NCI-H748 (cell line): ENCODE measurements around the gene AIM2.
"Not testable (repeated sequence)": the region's sequence is repeated elsewhere in the genome, so short reads cannot be mapped to it uniquely, and the experiment has no call there.

ENCODE experiments used
- DNase-seq: peaks from one replicate; lab custom pipeline; 2025; ENCODE audit not compliant: unreplicated experiment; lab: John Stamatoyannopoulos, UW

Gene AIM2, protein sequence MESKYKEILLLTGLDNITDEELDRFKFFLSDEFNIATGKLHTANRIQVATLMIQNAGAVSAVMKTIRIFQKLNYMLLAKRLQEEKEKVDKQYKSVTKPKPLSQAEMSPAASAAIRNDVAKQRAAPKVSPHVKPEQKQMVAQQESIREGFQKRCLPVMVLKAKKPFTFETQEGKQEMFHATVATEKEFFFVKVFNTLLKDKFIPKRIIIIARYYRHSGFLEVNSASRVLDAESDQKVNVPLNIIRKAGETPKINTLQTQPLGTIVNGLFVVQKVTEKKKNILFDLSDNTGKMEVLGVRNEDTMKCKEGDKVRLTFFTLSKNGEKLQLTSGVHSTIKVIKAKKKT

DNA sequence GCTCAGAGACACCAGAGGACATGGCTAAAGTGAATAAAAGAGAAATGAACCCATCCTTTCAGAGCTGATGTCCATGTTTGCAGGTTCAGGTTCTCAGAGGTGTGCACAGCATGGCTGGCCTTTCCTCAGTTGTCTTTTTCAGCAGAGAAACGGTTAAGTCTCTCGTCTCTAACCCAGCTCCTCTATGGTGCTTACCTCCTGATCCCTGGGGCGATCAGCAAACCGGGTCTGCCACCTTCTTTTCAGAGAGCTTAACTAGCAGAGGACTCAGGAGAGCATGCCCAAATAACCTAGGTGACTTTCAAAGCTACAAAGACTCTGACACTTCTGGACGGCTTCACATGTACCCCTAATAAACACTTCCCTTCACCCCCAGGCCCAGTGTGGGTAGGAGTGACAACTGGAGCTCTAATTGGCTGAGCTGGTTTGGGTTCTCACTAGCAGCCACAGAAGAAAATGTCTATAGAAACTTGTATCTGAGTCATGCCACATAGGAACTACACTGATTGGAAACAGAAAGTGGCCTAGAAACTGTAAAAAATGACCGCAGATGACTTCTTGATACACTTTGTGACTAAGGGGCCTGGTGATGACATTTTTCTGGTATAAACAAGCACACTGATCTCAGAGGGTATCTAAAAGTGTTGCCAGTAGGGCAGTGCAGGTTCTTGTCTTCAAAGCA is at the start of gene AIM2:
TSS of gene AIM2 (minus strand) at position 329 of the 682 bp plus-strand sequence. CDS start 3,267 bp downstream, outside the sequence.
- DNase-seq = no peak

DNA sequence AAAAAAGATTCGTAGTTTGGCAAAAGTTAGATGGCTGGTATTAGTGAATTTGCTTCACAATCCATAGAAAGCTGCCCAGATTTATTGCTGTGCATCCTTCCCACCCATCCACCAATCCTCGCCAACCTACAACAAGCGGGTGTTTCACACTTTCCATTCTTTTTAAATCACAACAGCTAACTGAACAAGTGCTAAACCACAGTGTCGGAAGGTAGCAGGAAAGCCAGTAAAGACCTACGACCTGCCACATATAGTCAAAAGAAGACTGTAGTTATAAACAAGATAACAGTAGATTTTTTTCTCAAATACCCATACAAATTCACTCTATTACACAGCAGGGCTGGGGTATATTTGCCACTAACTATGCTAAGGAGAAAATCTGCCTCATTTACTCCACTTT is 47.0 kb upstream of the AIM2 start:
- no peak for DNase-seq

DNA sequence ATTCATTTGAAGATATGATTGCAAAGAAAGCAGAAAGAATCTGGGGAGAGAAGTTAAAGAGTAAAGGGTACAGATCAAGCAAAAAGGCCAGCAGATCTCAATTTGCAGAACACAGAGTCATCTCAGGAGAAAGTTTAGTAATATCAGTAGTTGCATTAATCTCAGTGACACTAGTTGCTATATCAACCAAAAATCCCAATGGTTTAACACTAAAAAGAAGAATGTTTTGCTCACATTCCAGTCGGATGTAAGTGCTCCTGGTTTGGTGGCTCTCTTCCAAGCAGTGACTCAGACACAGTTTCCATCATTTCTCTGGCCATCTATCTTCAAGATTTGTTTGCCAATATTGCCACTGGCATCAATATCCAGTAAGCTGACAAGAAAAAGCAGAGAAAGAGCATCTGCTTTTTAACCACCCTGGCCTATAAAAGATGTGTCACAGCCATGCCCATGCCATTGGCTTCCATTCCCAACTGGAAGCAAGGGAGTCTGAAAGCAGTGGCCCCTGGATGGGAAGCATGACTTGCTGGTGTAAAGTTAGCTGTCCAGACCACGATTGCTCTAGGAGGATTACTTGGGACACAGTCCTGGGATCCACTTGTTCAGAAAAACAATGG is 45.5 kb upstream of the AIM2 start:
- DNase-seq = no peak

DNA sequence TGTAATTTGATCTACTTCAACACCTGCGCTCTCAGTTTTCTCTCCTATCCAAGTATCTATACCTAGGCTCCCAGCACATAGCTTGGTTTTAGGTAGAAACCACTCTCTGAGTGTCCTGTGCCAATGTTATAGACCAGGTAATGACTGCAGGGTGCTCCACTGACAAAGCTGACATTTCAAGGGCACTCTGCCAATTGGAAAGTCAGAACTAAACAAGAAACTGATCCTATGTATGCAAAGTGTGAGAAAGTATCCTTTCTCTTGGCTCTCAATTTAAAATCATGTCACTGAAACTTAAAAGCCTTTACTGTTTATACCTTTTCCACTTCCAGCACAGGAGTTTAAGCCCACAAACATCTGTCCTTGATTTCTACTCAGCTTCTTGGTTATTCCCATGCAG is 45.0 kb upstream of the AIM2 start:
- DNase-seq = no peak

DNA sequence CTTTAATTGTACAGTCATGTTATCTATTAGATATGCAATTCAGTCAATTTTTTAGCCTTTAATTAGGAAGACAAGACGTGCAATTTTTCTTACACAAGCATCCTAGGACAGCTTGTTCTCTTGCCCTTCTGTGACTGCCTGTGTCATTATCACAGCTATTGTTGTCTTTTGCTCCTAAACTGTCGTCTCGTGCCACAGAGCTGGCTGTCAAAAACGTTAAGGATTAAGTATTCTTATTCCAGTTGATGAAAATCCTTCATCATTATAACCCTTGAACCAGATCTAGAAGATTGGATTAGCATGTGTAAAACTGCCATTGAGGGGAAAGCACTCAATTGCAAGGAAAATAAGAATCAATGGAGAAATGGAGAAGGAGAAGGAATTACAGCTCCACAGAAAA is 43.8 kb upstream of the AIM2 start:
- no peak for DNase-seq

DNA sequence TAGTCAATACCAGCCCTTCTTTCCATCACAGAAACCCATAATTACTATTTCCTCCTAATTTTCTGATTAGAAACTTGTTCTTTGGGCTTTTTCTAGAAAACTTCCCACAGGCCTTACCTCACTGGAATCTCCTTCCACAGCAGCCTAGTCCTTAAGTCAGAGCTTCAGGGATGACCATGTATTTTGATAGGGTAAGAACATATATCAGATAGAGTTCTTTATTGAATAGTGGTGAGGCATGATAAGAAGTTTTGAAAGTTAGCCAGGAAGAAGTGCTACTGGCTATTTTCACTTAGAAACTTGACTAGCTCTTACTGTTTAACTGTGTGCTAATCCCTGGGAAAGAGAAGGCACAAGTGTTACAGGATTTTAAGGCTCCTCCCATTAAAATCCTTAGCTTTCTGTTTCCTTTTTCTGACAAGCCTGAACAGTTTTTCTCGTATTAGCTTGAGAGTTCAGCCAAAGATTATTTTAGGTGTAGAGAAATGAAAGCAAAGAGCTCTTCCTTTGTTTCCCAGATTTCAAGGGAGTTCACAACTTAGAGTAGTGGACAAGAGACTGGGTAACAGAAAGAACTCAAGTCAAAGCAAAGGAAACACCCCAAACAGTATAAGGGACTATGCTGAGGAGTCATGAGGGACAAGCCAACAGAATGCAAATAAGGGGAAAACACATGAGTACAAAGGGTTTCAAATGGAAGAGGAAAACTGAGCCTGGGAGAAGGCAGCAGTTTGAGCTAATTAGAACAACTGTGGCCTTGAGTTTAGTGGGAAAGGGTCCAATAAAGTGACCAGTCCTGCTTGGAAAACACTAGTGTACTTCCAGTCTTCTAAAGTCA is 37.2 kb upstream of the AIM2 start:
- no peak for DNase-seq

DNA sequence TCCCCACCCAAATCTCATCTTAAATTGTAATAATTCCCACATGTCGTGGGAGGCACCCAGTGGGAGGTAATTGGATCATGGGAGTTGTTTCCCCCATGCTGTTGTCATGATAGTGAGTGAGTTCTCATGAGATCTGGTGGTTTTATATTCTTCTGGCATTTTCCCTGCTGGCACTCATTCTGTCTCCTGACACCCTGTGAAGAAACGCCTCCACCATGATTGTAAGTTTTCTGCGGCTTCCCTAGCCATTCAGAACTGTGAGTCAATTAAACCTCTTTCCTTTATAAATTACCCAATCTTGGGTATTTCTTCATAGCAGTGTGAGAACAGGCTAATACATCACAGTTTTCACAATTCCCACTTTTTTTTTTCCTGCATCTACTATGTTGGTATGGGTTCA is 26.5 kb upstream of the AIM2 start:
- DNase-seq = not testable (repeated sequence)

DNA sequence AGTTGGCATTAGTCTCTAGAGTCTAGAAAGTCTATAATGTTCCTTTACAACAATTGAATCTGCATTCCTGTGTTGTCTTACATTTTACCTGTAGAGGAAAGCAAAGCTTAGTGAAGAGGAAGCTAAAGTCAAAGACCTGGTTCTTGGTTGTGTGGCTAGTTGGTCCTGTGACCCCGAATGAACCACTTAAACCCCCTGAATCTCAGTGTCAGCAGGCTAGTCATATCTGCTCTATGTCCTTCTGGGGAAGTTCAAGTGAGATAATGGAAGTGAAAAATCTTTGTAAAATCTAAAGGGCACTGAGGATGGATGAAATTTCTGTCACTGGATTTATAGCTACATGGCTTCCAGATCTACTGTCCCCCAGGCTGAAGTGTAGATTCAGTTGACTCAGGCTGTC is 24.0 kb upstream of the AIM2 start:
- DNase-seq = no peak

DNA sequence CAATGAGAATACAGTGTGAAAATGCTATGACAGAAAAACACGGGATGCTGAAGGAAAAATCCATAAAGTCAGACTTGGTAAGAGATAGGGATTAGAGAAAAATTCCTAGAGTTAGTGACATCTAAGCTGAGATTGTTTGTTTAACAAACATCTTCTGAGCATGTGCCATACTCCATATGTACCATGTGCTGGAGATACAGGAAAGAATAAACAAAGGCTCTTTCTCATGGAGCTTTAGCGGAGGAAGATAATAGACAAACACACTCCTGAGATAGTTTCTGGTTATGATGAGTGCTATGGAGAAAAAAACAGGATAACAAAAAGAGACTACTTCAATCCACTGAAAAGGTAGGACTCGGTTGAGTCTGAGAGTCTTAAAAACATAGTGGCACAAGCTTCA is 22.0 kb upstream of the AIM2 start:
- no peak for DNase-seq

DNA sequence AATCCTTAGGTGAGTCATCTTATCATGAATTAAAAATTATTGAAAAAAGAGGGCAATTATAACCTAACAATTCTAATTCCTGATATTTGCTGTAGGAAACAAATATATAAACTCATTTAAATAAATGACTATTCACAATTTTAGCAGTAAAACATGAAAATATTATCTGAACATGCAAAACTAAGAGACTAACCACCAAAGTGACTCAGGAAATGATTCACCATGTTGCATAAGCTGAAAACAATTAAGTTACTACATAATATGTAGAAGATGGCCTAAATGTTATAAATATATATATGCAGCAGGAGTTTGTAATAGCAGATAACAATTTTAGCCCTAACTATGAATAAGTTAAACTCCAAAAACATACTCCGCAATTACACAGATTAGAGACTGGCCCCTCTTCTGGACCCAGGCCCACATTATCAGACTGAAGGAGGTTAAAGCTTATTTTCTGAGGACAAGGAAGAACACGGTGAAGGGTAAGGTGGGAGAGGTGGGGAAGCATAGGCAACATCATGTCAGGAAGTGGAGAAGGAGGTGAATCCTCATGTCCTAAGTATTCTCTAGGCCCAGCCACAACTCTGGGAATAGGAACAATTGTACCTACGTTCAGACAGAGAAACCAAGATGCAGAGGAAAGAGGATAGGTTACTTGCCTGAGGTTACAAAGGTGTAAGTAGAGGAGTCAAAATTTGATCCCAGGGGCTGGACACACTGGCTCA is 15.6 kb upstream of the AIM2 start:
- no peak for DNase-seq

DNA sequence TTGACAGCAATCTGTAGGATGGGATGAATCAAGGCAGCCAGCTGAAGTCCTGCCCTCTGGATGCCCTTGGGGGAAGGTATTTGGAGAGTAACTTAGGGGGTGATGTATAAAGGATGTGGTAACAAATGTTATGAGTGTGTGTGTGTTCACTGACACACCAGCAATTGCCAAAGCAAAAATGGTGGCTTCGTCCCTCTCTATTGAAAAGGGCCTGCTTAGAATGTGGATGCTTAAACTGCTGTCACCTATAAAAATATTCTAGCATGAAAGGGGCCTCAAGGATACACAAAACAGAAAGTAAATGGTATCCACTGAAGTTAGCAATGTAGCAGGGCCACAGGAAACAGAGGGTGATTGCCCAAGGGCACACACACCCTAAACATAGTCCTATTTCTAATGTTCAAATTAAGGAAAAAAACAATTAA is 15.1 kb upstream of the AIM2 start:
- DNase-seq = no peak

DNA sequence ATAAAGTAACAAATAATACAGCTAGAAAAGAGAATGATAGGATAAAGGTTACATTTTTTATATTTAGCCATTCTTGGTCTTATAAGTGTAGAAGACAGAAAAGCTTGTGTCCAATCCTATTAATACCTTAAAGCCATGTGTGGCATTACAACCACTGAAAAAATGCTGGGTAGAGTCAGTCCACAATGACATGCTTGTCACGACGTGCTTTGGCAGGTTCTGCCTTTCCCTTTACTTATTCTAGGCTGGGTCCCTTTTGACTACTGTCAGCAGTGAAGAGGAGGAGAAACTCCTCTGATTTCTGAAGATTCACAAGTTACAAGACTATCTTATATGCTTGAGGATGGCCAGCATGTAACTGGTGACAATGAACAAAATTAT is 14.6 kb upstream of the AIM2 start:
- no peak for DNase-seq

DNA sequence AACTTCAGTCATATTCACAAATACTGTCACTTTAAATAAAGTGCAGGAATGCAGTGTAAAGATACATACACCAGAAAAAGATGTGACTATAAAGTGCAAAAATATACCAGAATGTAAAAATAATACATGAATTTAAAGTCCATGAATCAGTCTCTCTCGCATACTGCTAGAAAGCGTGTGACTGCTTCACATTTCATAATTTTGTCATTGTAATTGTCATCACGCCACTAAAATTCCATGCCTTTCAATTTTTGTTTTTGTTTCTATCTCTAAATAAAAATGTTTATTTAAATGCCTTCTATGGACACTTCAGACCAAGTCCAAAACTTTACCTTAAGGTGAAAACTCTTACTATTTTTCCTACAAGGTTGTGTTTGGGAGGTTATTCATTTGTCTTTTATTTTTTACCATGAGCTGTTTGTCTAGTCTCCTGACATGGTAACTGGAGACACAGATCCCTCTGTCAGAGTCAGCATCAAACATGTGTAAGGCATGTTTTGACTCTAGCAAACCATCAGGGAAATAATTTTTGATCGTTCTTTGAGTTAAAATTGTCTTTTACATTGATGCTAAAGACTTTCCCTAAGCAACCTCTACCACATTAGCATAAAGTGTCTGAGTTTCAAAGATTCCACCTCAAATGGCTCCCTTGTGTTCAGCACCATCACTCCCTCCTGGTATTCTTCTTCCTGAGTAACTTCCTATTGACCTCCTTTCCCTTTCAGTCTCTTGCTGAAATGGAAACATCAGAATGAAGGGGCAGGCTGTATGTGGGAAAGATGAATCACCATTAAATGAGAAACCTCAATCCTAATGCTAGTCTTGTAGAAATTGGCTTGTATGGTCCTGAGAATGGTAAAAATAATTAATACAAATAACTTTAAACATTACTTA is 14.0 kb upstream of the AIM2 start:
- no peak for DNase-seq

DNA sequence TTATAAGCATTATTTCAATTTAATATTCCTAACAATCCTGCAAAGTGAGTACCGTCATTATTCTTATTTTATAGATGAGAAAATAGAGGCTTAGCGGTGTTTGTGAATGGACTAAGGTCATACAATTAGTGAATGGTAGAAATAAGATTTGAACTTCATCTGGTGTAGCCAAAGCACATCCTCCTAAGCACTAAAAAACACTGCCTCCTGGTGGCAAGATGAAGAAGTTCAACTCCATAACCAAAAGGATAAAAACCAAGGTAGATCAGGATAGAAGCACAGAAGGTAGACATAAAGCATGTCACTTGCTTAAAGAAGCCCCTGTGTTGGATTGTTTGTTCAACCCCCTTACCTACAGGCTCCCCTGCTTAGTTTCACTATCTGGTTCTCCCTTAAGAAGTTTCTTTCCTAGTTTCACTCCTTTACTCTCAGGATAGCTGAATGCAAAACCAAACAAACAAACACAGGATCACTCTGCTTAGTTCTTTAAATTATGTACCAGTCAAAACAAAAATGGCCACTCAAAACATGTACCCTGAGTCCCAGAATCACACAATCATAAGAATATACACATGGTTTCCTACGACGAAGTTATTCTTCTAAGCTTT is 12.7 kb upstream of the AIM2 start:
- no peak for DNase-seq

DNA sequence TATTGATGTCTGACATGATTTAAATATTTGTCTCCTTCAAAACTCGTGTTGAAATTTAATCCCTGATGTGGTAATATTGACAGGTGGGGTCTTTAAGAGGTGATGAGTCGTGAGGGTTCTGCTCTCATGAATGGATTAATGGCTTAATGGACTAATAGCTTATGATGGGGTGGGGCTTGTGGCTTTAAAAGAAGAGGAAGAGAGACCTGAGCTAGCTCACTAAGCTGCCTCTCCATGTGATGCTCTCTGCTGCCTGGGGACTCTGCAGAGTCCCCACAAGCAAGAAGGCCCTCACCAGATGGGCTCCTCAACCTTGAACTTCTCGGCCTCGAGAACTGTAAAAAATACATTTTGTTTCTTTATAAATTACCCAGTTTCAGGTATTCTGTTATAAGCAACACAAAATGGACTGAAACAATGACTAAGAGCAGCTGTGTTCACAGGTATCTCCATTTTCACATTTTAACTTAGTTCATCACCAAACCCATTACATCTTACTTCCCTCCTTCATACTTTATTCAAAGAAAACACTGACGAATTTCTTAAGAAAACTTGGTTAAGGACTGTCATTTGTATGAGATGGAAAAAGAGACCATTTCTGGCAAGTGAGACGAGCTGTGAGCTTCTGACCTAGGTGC is 12.1 kb upstream of the AIM2 start:
- DNase-seq = no peak

DNA sequence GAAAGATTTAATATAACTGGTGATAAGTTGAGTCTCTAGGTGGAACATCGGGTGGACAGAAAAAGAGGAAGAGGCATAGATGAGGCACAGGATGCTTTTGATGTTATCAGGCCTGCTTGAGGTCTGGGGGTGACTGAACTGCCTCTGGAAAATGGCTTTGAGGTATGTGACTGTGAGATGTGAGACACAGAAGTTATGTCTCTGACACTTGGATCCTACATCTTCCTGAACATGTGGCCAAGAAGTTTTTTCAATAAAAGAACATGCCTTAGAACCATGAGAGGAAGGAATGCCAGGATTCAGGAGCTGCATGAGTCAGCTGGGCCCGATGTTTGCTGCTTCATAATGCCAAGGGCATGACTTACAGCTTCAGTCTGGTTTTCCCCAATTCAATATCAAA is 11.5 kb upstream of the AIM2 start:
- no peak for DNase-seq

DNA sequence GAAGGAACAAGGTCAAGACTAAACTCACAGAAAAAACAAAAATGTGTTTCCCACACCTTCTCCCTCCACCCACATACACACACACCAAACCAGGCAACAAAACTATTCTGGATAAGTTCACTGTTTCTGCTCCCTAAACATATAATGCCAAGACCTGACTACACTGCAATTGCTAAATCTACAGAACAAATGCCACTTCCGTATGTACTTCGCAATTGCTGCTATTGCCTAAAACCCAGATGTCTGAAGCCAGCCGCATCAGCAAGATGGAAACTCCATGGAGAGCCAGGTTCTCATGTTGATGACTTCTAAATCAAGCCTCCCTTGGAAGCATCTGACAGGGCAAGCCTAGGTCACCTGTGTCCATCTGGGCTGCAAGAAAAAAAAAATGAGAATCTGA is 8.3 kb upstream of the AIM2 start:
- no peak for DNase-seq

DNA sequence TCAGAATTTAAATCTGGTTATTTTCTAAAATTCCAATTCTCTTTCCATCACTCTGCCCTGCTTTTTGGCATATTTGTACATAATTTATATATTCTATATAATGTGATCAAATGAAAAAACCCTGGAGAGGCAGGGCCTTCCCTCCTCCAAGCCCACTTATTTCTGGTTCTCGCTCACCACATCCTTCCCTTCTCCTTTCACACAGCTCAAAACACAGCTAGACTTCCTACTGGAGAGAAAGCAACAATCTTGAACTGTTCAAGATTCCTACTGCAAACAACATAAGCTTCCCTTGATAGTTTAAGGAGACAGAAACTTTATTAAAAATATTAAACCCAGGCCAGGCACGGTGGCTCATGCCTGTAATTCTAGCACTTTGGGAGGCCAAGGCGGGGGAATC is 7.6 kb upstream of the AIM2 start:
- no peak for DNase-seq

DNA sequence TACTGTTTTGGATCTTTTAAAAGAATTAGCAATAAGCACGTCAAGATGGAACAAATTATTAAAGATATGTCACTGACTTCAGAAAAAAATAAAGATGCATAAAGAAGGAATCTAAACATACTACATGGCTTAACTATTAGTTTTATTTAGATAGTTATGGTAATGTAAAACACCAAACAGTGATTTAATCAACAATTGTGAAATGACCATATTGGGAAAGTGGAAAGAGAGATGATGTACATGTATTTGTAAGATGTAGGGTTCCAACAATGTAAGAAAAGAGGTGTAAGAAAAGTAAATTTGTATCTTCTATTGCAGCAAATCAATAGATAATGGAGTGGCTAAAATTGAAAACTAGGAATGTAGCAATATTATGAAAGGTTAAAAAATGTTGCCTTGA is 6.4 kb upstream of the AIM2 start:
- no peak for DNase-seq
